ENCODE measurements around the gene PCDHA1.
"Not testable (repeated sequence)": the region's sequence is repeated elsewhere in the genome, so short reads cannot be mapped to it uniquely, and the experiment has no call there.

The PCDHA1 gene

DNA sequence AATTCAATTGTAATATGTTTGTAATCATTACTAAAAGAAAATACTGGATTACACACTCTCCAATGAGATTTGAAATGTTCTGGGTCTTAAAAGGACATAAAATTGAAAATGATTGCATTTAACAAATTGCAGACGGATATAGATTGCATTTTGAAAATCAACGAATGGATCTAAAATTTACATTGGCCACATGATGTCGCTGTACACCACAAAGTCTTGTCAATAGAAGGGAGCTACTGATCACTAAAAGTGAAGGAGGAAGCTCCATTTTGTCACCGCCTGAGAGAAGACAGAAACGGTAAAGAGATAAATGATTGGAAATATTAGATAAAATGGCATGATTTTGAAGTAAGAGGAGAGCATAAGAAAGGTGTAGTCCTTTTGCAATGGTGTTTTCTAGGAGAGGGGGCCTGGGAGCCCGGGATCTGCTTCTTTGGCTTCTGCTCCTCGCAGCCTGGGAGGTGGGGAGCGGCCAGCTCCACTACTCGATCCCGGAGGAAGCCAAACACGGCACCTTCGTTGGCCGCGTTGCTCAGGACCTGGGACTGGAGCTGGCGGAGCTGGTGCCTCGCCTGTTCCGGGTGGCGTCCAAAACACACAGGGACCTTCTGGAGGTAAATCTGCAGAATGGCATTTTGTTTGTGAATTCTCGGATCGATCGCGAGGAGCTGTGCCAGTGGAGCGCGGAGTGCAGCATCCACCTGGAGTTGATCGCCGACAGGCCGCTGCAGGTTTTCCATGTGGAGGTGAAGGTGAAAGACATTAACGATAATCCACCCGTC is at the start of gene PCDHA1:
TSS of gene PCDHA1 (plus strand) at position 236 of the 782 bp plus-strand sequence.
- DNase-seq = no peak

DNA sequence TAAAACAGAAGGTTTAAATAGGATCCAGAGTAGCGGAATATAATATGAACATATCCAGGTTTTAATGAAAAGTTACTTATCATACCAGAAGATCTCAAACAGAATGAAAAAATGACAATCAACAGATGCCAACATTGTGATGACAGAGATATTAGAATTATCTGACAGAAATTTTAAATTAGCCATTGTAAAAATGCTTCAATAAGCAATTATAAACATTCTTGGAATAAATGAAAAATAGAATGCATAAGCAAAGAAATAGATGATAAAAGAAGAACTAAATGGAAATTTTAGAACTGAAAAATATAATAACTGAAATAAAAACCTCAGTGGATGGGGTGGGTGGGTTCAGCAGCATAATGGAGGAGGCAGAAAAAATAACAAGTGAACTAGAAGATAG is 48.5 kb upstream of the PCDHA1 start:
- DNase-seq = no peak

- no peak for DNase-seq
Observed at GRCh38 chr5:140741967-140742366, 44.0 kb upstream of the PCDHA1 start.

GRCh38 chr5:140753561-140753960 is 32.4 kb upstream of the PCDHA1 start:
- no peak for DNase-seq

- no peak for DNase-seq
Observed at GRCh38 chr5:140764177-140764973, 21.6 kb upstream of the PCDHA1 start.

DNA sequence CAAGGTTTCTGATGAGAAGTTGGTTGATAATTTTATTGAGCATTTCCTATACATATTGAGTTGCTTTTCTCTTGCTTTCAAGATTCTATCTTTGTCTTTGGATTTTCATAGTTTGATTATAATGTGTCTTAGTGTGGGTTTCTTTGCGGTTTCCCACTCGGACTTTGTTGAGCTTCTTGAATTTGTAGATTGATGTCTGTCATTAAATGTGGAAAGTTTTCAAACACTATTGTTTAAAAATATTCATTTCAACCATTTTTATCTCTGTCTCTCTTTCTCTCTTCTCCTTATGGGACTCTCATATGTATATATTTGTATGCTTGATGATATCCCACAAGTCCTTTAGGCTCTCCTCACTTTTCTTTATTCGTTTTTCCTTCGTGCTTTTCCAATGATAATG is 18.5 kb upstream of the PCDHA1 start:
- no peak for DNase-seq

GRCh38 chr5:140780512-140780911 is 5.4 kb upstream of the PCDHA1 start:
- no peak for DNase-seq

DNA sequence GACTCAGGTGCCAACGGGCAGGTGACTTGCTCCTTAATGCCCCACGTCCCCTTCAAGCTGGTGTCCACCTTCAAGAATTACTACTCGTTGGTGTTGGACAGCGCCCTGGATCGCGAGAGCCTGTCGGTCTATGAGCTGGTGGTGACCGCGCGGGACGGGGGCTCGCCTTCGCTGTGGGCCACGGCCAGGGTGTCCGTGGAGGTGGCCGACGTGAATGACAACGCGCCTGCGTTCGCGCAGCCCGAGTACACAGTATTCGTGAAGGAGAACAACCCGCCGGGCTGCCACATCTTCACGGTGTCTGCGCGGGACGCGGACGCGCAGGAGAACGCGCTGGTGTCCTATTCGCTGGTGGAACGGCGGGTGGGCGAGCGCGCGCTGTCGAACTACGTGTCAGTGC is 1.5 kb downstream of the PCDHA1 start:
- not testable (repeated sequence) for DNase-seq

DNA sequence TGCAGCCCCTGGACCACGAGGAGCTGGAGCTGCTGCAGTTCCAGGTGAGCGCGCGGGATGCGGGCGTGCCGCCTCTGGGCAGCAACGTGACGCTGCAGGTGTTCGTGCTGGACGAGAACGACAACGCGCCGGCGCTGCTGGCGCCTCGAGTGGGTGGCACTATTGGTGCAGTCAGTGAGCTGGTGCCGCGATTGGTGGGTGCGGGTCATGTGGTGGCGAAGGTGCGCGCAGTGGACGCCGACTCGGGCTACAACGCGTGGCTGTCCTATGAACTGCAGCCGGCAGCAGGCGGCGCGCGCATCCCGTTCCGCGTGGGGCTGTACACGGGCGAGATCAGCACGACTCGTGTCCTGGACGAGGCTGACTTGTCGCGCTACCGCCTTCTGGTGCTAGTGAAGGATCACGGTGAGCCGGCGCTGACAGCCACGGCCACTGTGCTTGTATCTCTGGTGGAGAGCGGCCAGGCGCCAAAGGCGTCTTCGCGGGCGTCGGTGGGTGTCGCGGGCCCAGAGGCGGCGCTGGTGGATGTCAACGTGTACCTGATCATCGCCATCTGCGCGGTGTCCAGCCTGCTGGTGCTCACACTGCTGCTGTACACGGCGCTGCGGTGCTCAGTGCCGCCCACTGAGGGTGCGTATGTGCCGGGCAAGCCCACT is 2.0 kb downstream of the PCDHA1 start:
- DNase-seq = not testable (repeated sequence)

- DNase-seq = no peak
Observed at GRCh38 chr5:140791089-140791488, 5.1 kb downstream of the PCDHA1 start.

GRCh38 chr5:140794595-140795258 is 8.8 kb downstream of the PCDHA1 start, which contains the start of gene PCDHA2:
TSS of gene PCDHA2 (plus strand) at chr5:140794852.
- DNase-seq = no peak

DNA sequence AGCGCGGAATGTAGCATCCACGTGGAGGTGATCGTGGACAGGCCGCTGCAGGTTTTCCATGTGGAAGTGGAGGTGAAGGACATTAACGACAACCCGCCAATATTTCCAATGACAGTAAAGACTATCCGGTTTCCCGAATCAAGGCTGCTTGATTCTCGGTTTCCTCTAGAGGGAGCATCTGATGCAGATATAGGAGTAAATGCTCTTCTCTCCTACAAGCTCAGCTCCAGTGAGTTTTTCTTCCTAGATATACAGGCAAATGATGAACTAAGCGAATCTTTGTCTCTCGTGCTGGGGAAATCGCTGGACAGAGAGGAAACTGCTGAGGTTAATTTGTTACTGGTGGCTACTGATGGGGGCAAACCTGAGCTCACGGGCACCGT is 9.3 kb downstream of the PCDHA1 start:
- DNase-seq = no peak

DNA sequence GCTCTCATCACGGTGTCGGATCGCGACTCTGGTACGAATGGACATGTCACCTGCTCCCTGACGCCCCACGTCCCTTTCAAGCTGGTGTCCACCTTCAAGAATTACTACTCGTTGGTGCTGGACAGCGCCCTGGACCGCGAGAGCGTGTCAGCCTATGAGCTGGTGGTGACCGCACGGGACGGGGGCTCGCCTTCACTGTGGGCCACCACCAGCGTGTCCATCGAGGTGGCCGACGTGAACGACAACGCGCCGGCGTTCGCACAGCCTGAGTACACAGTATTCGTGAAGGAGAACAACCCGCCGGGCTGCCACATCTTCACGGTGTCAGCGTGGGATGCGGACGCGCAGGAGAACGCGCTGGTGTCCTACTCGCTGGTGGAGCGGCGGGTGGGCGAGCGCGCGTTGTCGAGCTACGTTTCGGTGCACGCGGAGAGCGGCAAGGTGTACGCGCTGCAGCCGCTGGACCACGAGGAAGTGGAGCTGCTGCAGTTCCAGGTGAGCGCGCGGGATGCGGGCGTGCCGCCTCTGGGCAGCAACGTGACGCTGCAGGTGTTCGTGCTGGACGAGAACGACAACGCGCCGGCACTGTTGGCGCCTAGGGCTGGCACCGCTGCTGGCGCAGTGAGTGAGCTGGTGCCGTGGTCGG is 10.3 kb downstream of the PCDHA1 start:
- DNase-seq = not testable (repeated sequence)

DNA sequence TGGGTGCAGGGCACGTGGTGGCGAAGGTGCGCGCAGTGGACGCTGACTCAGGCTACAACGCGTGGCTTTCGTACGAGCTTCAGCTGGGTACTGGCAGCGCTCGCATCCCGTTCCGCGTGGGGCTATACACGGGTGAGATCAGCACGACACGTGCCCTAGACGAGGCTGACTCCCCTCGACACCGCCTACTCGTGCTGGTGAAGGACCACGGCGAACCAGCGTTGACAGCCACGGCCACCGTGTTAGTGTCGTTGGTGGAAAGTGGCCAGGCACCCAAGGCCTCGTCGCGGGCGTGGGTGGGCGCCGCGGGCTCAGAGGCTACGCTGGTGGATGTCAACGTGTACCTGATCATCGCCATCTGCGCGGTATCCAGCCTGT is 10.8 kb downstream of the PCDHA1 start:
- no peak for DNase-seq

DNA sequence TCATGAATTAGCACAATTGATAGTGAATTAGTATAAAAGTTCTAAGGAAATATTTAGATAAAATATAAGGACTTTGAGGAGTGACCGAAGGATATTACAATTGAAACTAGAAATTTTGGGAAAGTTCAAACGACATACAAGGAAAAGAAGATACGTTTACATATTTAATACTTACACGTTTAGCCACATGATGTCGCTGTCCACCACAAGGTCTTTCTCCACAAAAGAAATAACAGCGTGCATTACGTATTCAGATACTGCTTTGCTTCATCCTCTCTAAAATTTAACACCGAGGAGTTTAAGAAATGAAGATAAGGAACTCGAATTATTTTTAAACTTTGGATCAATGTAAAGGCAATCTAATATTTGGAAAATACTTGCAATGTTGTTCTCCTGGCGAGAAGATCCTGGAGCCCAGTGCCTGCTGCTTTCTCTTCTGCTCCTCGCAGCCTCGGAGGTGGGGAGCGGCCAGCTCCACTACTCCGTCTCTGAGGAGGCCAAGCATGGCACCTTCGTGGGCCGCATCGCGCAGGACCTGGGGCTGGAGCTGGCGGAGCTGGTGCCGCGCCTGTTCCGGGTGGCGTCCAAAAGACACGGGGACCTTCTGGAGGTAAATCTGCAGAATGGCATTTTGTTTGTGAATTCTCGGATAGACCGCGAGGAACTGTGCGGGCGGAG is 15.0 kb downstream of the PCDHA1 start, which contains the start of gene PCDHA3:
TSS of gene PCDHA3 (plus strand) at position 242 of the 678 bp plus-strand sequence.
- DNase-seq = no peak

DNA sequence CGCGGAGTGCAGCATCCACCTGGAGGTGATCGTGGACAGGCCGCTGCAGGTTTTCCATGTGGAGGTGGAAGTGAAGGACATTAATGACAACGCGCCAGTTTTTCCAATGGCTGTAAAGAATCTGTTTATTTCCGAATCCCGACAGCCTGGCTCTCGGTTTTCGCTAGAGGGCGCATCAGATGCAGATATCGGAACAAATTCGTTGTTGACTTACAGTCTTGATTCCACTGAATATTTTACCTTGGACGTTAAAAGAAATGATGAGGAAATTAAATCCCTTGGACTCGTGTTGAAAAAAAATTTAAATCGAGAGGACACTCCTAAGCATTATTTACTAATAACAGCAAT is 15.5 kb downstream of the PCDHA1 start:
- no peak for DNase-seq

- not testable (repeated sequence) for DNase-seq
Observed at GRCh38 chr5:140802381-140802780, 16.4 kb downstream of the PCDHA1 start.

- no peak for DNase-seq
Observed at GRCh38 chr5:140802781-140803271, 16.9 kb downstream of the PCDHA1 start.

DNA sequence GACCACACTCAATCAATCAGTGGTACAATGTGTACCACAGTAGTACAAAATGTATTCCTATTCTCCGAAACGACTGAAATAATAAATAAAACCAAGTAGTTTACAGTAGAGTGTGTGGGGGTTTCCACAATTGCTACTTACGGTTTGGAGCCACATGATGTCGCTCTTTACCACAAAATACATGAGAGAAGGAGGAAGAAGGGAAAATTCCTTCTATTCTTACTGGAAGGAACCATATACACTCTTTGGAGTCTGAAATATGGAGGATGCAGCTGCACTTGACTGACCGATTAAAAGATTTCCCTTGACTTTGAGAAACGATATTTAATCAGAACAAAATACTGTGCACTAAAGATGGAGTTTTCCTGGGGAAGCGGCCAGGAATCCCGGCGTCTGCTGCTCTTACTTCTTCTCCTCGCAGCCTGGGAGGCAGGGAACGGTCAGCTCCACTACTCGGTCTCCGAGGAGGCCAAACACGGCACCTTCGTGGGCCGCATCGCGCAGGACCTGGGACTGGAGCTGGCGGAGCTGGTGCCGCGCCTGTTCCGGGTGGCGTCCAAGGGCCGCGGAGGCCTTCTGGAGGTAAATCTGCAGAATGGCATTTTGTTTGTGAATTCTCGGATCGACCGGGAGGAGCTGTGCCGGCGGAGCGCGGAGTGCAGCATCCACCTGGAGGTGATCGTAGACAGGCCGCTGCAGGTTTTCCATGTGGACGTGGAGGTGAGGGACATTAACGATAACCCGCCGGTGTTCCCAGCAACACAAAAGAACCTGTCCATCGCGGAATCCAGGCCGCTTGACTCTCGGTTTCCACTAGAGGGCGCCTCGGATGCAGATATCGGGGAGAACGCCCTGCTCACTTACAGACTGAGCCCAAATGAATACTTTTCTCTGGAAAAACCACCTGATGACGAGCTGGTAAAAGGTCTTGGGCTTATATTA is 21.2 kb downstream of the PCDHA1 start, which contains the start of gene PCDHA4:
TSS of gene PCDHA4 (plus strand) at position 235 of the 942 bp plus-strand sequence.
- DNase-seq = no peak

DNA sequence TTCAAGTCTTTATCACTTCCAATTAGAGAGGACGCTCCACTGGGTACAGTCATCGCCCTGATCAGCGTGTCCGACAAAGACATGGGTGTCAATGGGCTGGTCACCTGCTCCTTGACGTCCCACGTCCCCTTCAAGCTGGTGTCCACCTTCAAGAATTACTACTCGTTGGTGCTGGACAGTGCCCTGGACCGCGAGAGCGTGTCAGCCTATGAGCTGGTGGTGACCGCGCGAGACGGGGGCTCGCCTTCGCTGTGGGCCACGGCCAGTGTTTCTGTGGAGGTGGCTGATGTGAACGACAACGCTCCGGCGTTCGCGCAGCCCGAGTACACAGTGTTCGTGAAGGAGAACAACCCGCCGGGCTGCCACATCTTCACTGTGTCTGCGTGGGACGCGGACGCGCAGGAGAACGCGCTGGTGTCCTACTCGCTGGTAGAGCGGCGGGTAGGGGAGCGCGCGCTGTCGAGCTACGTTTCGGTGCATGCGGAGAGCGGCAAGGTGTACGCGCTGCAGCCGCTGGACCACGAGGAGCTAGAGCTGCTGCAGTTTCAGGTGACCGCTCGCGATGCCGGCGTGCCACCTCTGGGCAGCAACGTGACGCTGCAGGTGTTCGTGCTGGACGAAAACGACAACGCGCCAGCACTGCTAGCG is 22.4 kb downstream of the PCDHA1 start:
- not testable (repeated sequence) for DNase-seq

Measured in right forelimb (tissue), 1 donor.